HepG2 (cell line): ENCODE data around the gene JOSD1. TPM values are rescaled to one million over a fixed set of nuclear protein-coding genes. Genes with fewer than 3 reads are reported as not detected.

ENCODE experiments used
- ASH2L ChIP-seq: fragments of 300-600, 200-600 bp; sonication (generic); IDR thresholded peaks from 2 replicates; pipeline ENCODE4 v1.7.0; 2017; ENCODE audit warnings: low read depth, mild to moderate bottlenecking, moderate library complexity, mixed read lengths, low read length; ENCODE audit not compliant: insufficient read length
- CENPT ChIP-seq: sonication (generic); formaldehyde crosslinking; IDR thresholded peaks from 2 replicates; pipeline ENCODE4 v1.8.0; 2022; ENCODE audit warnings: low read depth, mild to moderate bottlenecking, moderate library complexity, missing genetic modification reagents
- FOSL1 ChIP-seq: sonication (generic); formaldehyde crosslinking; IDR thresholded peaks from 2 replicates; pipeline ENCODE4 v1.9.0; 2021; ENCODE audit warnings: missing genetic modification reagents, borderline replicate concordance
- MTA1 ChIP-seq: sonication (generic); formaldehyde crosslinking; IDR thresholded peaks from 2 replicates; pipeline ENCODE4 v1.4.0; 2020; ENCODE audit warnings: missing genetic modification reagents, mild to moderate bottlenecking, borderline replicate concordance
- NBN ChIP-seq: fragments of 450-650 bp; conservative IDR thresholded peaks from 2 replicates; pipeline ENCODE4 v1.6.1; 2017
- TCF7 ChIP-seq: sonication (generic); IDR thresholded peaks from 2 replicates; pipeline ENCODE4 v1.6.1; 2016; ENCODE audit warnings: antibody characterized with exemption, low read depth
- ZFP41 ChIP-seq: sonication (generic); formaldehyde crosslinking; IDR thresholded peaks from 2 replicates; pipeline ENCODE4 v1.4.0; 2020; ENCODE audit warnings: mild to moderate bottlenecking, missing genetic modification reagents, borderline replicate concordance
- ZFX ChIP-seq: sonication (generic); formaldehyde crosslinking; IDR thresholded peaks from 2 replicates; pipeline ENCODE4 v1.4.0; 2020; ENCODE audit warnings: mild to moderate bottlenecking, low read depth, missing genetic modification reagents, moderate library complexity
- ZFY ChIP-seq: sonication (generic); formaldehyde crosslinking; IDR thresholded peaks from 2 replicates; pipeline ENCODE4 v1.4.0; 2020; ENCODE audit warnings: missing genetic modification reagents
- ZNF496 ChIP-seq: sonication (generic); formaldehyde crosslinking; IDR thresholded peaks from 2 replicates; pipeline ENCODE4 v1.8.1; 2023; ENCODE audit warnings: mild to moderate bottlenecking, moderate library complexity, missing genetic modification reagents; ENCODE audit not compliant: insufficient replicate concordance
- ZSCAN22 ChIP-seq: sonication (generic); formaldehyde crosslinking; IDR thresholded peaks from 2 replicates; pipeline ENCODE4 v1.4.0; 2020; ENCODE audit warnings: mild to moderate bottlenecking, missing genetic modification reagents
- polyA plus RNA-seq, 8 experiments: library from polyadenylated mRNA; depleted of rRNA in 3 of 8; stranded (reverse) in 7 of 8; unstranded in 1 of 8; fragments of >200 nt; fragmentation: Illumina TruSeq in 4 of 8; extraction: Trizol in 4 of 8; gene quantifications; 2 replicates each; pipeline versions ENCODE4 v1.2.1 to v1.2.3, GENCODE V29; 2011 to 2016; ENCODE audit warnings: low read depth in 4 of 8, missing spikeins in 1 of 8, mixed read lengths in 1 of 8; ENCODE audit not compliant: insufficient read depth in 1 of 8
- total RNA-seq, 5 experiments: library from RNA; depleted of rRNA; stranded (reverse); fragments of >200 nt; fragmentation: Illumina TruSeq; extraction: Trizol; gene quantifications; 2 replicates each; pipeline ENCODE4 v1.2.3, GENCODE V29; 2016; ENCODE audit warnings: low read depth in 1 of 5
- TF ChIP-seq, protein P1 (sequence below): sonication (generic); formaldehyde crosslinking; IDR thresholded peaks from 2 replicates; pipeline ENCODE4 v1.4.0; 2020; ENCODE audit warnings: mild to moderate bottlenecking, missing genetic modification reagents
- TF ChIP-seq, protein P2 (sequence below): sonication (generic); formaldehyde crosslinking; IDR thresholded peaks from 2 replicates; pipeline ENCODE4 v1.9.0; 2022; ENCODE audit warnings: low read depth, missing genetic modification reagents
- TF ChIP-seq, protein P3 (sequence below): sonication (generic); formaldehyde crosslinking; IDR thresholded peaks from 2 replicates; pipeline ENCODE4 v1.4.0; 2020; ENCODE audit warnings: missing genetic modification reagents
- TF ChIP-seq, protein P4 (sequence below): sonication (generic); formaldehyde crosslinking; IDR thresholded peaks from 2 replicates; pipeline ENCODE4 v1.5.0; 2020; ENCODE audit warnings: missing genetic modification reagents
- TF ChIP-seq, protein P5 (sequence below): sonication (generic); formaldehyde crosslinking; IDR thresholded peaks from 2 replicates; pipeline ENCODE4 v1.5.1; 2020; ENCODE audit warnings: mild to moderate bottlenecking, moderate library complexity, missing genetic modification reagents
- TF ChIP-seq, protein P6 (sequence below): sonication (generic); formaldehyde crosslinking; IDR thresholded peaks from 2 replicates; pipeline ENCODE4 v1.4.0; 2020; ENCODE audit warnings: missing genetic modification reagents

Gene JOSD1
- total and polyA plus RNA-seq, 2 of the 13 experiments (the other 11 are each of a cell fraction or from before 2014, with no cell fraction given), result 31.7 to 38.4 TPM

DNA sequence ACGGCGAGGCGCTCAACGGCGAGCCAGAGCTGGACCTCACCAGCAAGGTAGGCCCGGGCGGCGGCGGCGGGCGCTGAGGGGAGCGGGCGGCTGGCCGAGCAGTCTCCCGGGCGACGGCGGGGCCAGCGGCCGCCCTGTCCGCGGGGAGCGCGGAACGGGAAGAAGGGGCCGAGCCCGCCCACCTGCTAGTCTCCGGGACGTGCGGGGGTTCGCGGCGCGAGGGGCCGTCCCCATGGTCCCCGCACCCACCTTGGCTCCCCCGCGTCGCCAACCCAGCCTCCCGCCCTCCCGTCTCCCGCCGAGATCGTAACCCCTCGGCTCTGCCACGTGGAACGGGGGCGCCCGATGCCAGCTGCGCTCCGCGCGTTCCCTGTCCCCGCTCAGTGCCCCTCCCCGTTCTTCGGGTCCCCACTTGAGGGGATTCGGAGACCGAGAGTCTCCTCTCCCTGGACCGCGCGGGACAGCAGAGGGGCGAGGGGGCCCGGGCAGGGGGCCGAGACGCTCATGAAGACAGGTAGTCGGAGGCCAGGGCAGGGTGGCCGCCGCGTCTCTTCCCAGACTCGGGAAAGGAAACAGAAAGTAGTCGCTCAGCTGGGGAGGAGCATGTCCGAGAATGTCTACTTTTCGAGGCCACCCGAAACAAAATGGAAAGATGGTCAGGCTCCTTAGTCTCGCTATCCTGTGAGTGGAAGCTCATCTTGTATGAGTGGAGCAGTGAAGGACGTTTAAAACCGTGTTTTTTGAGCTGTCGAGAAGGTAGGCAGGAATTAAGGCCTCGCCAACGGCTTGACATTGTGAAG lies 5.6 kb upstream of the JOSD1 start (continued):
- TF ChIP-seq FOSL1 (CRISPR knock-in tag) (no peak), ZFX (peak; percentile 54), NBN (no peak), ASH2L (peak; percentile 64), ZFP41 (CRISPR knock-in tag) (no peak), MTA1 (CRISPR knock-in tag) (no peak; the same call in 1 of the 2 replicates), ZFY (CRISPR knock-in tag) (peak; percentile 91), ZSCAN22 (CRISPR knock-in tag) (no peak), CENPT (no peak), TCF7 (no peak), ZNF496 (CRISPR knock-in tag) (no peak)
- TF ChIP-seq, protein P1, sequence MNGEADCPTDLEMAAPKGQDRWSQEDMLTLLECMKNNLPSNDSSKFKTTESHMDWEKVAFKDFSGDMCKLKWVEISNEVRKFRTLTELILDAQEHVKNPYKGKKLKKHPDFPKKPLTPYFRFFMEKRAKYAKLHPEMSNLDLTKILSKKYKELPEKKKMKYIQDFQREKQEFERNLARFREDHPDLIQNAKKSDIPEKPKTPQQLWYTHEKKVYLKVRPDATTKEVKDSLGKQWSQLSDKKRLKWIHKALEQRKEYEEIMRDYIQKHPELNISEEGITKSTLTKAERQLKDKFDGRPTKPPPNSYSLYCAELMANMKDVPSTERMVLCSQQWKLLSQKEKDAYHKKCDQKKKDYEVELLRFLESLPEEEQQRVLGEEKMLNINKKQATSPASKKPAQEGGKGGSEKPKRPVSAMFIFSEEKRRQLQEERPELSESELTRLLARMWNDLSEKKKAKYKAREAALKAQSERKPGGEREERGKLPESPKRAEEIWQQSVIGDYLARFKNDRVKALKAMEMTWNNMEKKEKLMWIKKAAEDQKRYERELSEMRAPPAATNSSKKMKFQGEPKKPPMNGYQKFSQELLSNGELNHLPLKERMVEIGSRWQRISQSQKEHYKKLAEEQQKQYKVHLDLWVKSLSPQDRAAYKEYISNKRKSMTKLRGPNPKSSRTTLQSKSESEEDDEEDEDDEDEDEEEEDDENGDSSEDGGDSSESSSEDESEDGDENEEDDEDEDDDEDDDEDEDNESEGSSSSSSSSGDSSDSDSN (CRISPR knock-in tag), result peak; percentile 73; the same call in 1 of the 2 replicates
- TF ChIP-seq, protein P2, sequence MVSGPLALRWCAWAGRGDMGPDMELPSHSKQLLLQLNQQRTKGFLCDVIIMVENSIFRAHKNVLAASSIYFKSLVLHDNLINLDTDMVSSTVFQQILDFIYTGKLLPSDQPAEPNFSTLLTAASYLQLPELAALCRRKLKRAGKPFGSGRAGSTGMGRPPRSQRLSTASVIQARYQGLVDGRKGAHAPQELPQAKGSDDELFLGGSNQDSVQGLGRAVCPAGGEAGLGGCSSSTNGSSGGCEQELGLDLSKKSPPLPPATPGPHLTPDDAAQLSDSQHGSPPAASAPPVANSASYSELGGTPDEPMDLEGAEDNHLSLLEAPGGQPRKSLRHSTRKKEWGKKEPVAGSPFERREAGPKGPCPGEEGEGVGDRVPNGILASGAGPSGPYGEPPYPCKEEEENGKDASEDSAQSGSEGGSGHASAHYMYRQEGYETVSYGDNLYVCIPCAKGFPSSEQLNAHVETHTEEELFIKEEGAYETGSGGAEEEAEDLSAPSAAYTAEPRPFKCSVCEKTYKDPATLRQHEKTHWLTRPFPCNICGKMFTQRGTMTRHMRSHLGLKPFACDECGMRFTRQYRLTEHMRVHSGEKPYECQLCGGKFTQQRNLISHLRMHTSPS (CRISPR knock-in tag), result no peak
- TF ChIP-seq, protein P3, sequence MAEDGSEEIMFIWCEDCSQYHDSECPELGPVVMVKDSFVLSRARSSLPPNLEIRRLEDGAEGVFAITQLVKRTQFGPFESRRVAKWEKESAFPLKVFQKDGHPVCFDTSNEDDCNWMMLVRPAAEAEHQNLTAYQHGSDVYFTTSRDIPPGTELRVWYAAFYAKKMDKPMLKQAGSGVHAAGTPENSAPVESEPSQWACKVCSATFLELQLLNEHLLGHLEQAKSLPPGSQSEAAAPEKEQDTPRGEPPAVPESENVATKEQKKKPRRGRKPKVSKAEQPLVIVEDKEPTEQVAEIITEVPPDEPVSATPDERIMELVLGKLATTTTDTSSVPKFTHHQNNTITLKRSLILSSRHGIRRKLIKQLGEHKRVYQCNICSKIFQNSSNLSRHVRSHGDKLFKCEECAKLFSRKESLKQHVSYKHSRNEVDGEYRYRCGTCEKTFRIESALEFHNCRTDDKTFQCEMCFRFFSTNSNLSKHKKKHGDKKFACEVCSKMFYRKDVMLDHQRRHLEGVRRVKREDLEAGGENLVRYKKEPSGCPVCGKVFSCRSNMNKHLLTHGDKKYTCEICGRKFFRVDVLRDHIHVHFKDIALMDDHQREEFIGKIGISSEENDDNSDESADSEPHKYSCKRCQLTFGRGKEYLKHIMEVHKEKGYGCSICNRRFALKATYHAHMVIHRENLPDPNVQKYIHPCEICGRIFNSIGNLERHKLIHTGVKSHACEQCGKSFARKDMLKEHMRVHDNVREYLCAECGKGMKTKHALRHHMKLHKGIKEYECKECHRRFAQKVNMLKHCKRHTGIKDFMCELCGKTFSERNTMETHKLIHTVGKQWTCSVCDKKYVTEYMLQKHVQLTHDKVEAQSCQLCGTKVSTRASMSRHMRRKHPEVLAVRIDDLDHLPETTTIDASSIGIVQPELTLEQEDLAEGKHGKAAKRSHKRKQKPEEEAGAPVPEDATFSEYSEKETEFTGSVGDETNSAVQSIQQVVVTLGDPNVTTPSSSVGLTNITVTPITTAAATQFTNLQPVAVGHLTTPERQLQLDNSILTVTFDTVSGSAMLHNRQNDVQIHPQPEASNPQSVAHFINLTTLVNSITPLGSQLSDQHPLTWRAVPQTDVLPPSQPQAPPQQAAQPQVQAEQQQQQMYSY (CRISPR knock-in tag), result no peak
- TF ChIP-seq, protein P4, sequence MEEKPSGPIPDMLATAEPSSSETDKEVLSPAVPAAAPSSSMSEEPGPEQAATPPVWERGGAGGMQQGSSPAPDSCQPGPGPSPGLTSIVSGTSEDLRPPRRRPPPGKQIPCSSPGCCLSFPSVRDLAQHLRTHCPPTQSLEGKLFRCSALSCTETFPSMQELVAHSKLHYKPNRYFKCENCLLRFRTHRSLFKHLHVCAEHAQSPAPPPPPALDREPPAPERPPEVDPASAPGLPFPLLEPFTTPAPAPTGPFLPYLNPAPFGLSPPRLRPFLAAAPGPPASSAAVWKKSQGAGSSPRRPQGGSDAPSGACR (CRISPR knock-in tag), result no peak
- TF ChIP-seq, protein P5, sequence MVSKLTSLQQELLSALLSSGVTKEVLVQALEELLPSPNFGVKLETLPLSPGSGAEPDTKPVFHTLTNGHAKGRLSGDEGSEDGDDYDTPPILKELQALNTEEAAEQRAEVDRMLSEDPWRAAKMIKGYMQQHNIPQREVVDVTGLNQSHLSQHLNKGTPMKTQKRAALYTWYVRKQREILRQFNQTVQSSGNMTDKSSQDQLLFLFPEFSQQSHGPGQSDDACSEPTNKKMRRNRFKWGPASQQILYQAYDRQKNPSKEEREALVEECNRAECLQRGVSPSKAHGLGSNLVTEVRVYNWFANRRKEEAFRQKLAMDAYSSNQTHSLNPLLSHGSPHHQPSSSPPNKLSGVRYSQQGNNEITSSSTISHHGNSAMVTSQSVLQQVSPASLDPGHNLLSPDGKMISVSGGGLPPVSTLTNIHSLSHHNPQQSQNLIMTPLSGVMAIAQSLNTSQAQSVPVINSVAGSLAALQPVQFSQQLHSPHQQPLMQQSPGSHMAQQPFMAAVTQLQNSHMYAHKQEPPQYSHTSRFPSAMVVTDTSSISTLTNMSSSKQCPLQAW (CRISPR knock-in tag), result no peak
- TF ChIP-seq, protein P6, sequence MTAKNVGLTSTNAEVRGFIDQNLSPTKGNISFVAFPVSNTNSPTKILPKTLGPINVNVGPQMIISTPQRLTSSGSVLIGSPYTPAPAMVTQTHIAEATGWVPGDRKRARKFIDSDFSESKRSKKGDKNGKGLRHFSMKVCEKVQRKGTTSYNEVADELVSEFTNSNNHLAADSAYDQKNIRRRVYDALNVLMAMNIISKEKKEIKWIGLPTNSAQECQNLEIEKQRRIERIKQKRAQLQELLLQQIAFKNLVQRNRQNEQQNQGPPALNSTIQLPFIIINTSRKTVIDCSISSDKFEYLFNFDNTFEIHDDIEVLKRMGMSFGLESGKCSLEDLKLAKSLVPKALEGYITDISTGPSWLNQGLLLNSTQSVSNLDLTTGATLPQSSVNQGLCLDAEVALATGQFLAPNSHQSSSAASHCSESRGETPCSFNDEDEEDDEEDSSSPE (CRISPR knock-in tag), result no peak
